Loucy (cell line): Measurements from ENCODE around the gene NRIP1.

Experiments used
- H2AFZ ChIP-seq: fragments of 200-600 bp; sonication (generic); 2 replicates; pipeline ENCODE4 v1.6.0; 2016; ENCODE audit warnings: antibody characterized with exemption, mild to moderate bottlenecking, low read length, moderate library complexity
- H3F3A ChIP-seq: fragments of 200-600 bp; 2 replicates; pipeline ENCODE4 v1.6.0; 2016; ENCODE audit warnings: antibody characterized with exemption, low read depth, mild to moderate bottlenecking
- H3K27me3 ChIP-seq: fragments of 200-600 bp; sonication (generic); 2 replicates; pipeline ENCODE4 v1.6.1; 2014; ENCODE audit warnings: low read length, mild to moderate bottlenecking; ENCODE audit not compliant: insufficient read depth, poor library complexity, severe bottlenecking
- H3K36me3 ChIP-seq: fragments of 200-600 bp; sonication (generic); 2 replicates; pipeline ENCODE4 v1.6.1; 2016; ENCODE audit warnings: low read length; ENCODE audit not compliant: insufficient read depth
- H3K4me1 ChIP-seq: fragments of 200-600 bp; sonication (generic); 2 replicates; pipeline ENCODE4 v1.5.1; 2014; ENCODE audit warnings: low read length, mild to moderate bottlenecking; ENCODE audit not compliant: insufficient read depth, poor library complexity, severe bottlenecking
- H3K4me2 ChIP-seq: fragments of 200-600 bp; sonication (generic); 2 replicates; pipeline ENCODE4 v1.6.0; 2014; ENCODE audit warnings: antibody characterized with exemption, low read length, low read depth, mild to moderate bottlenecking; ENCODE audit not compliant: poor library complexity, severe bottlenecking
- H3K4me3 ChIP-seq: fragments of 200-600 bp; sonication (generic); 2 replicates; pipeline ENCODE4 v1.5.1; 2014; ENCODE audit warnings: low read length, mild to moderate bottlenecking, mixed read lengths; ENCODE audit not compliant: poor library complexity, severe bottlenecking
- H3K79me2 ChIP-seq: fragments of 200-600 bp; sonication (generic); 2 replicates; pipeline ENCODE4 v1.6.1; 2014; ENCODE audit warnings: low read length; ENCODE audit not compliant: insufficient read depth
- H3K9ac ChIP-seq: fragments of 200-600 bp; sonication (generic); 2 replicates; pipeline ENCODE4 v1.6.0; 2014; ENCODE audit warnings: mild to moderate bottlenecking, low read depth, low read length, moderate library complexity; ENCODE audit not compliant: poor library complexity, severe bottlenecking
- H3K9me2 ChIP-seq: fragments of 200-600 bp; sonication (generic); replicated peaks from 2 replicates; pipeline ENCODE4 v1.6.1; 2016; ENCODE audit warnings: low read depth, low read length, mixed read lengths
- H3K9me3 ChIP-seq: fragments of 200-600 bp; sonication (generic); 2 replicates; pipeline ENCODE4 v1.6.1; 2014; ENCODE audit warnings: mild to moderate bottlenecking, antibody characterized with exemption, low read length, low read depth; ENCODE audit not compliant: insufficient read depth
- H4K20me1 ChIP-seq: fragments of 200-600 bp; sonication (generic); 2 replicates; pipeline ENCODE4 v1.6.0; 2014; ENCODE audit warnings: antibody characterized with exemption, low read length, mild to moderate bottlenecking; ENCODE audit not compliant: insufficient read depth, poor library complexity, severe bottlenecking
- CTCF ChIP-seq: fragments of 200-600 bp; sonication (generic); conservative IDR thresholded peaks from 2 replicates; pipeline ENCODE4 v1.5.1; 2014; ENCODE audit warnings: mild to moderate bottlenecking, antibody characterized with exemption, low read length
- EZH2phosphoT487 ChIP-seq: fragments of 200-600 bp; IDR thresholded peaks from 2 replicates; pipeline ENCODE4 v1.6.1; 2018; ENCODE audit warnings: antibody characterized with exemption, mild to moderate bottlenecking, moderate library complexity, borderline replicate concordance

NRIP1 gene

GRCh38 chr21:15014221-15014620 lies 50.6 kb downstream of the NRIP1 start:
- no peaks in the 10 kb centered on the region for H3K27me3 ChIP-seq
- H3K79me2 ChIP-seq: peaks cover 53% of the 10 kb centered on the region
- peaks cover 45% of the 10 kb centered on the region for H4K20me1 ChIP-seq

GRCh38 chr21:15011967-15012366 lies 52.8 kb downstream of the NRIP1 start:
- peaks cover 26% of the 10 kb centered on the region for H4K20me1 ChIP-seq
- no peak overlapping the region for H3K4me2 ChIP-seq
- H3K9ac ChIP-seq: no peak overlapping the region
- H3K4me1 ChIP-seq: peaks cover under 1% of the 10 kb centered on the region
- no peaks in the 10 kb centered on the region for H3K27me3 ChIP-seq
- no peak overlapping the region for H3K4me3 ChIP-seq
- TF ChIP-seq EZH2phosphoT487 (no peak), CTCF (no peak)
- no peaks in the 10 kb centered on the region for H3K9me3 ChIP-seq
- peaks cover 55% of the 10 kb centered on the region for H3K79me2 ChIP-seq
- H3K9me2 ChIP-seq: no peaks in the 10 kb centered on the region
- peaks cover 7% of the 10 kb centered on the region; the same call in 1 of the 2 replicates for H3K36me3 ChIP-seq
- H3F3A ChIP-seq: no peaks in the 10 kb centered on the region
- H2AFZ ChIP-seq: no peak overlapping the region

More at GRCh38 chr21:15014221-15014620, 50.6 kb downstream of the NRIP1 start:
- Histone ChIP-seq H3K9ac (no peak overlapping the region), H2AFZ (no peak overlapping the region), H3K4me3 (no peak overlapping the region), H3K4me1 (no peaks in the 10 kb centered on the region), H3K36me3 (no peaks in the 10 kb centered on the region), H3K9me2 (no peaks in the 10 kb centered on the region), H3K9me3 (no peaks in the 10 kb centered on the region), H3K4me2 (no peak overlapping the region), H3F3A (no peaks in the 10 kb centered on the region)
- TF ChIP-seq CTCF: no peak
- TF ChIP-seq EZH2phosphoT487: no peak

GRCh38 chr21:15010645-15011044 lies 54.2 kb downstream of the NRIP1 start:
- H3K9ac ChIP-seq: no peak overlapping the region
- H3F3A ChIP-seq: no peaks in the 10 kb centered on the region
- peaks cover 11% of the 10 kb centered on the region; the same call in 1 of the 2 replicates for H3K36me3 ChIP-seq
- no peaks in the 10 kb centered on the region for H3K9me2 ChIP-seq
- peaks cover 52% of the 10 kb centered on the region for H3K79me2 ChIP-seq
- no peak overlapping the region for H3K4me2 ChIP-seq
- peaks cover 8% of the 10 kb centered on the region for H3K4me1 ChIP-seq
- H3K4me3 ChIP-seq: no peak overlapping the region
- H3K27me3 ChIP-seq: no peaks in the 10 kb centered on the region
- no peak overlapping the region for H2AFZ ChIP-seq
- no peaks in the 10 kb centered on the region for H3K9me3 ChIP-seq
- TF ChIP-seq CTCF (no peak), EZH2phosphoT487 (no peak)
- H4K20me1 ChIP-seq: peaks cover 31% of the 10 kb centered on the region
